NCI-H146 treated with DMSO at 0.1 percent for 48 hours (cell line): ENCODE measurements around the gene DAB1.

Experiments used
- DNase-seq: peaks from one replicate; lab custom pipeline; 2025; ENCODE audit not compliant: unreplicated experiment; lab: John Stamatoyannopoulos, UW

Gene DAB1

DNA sequence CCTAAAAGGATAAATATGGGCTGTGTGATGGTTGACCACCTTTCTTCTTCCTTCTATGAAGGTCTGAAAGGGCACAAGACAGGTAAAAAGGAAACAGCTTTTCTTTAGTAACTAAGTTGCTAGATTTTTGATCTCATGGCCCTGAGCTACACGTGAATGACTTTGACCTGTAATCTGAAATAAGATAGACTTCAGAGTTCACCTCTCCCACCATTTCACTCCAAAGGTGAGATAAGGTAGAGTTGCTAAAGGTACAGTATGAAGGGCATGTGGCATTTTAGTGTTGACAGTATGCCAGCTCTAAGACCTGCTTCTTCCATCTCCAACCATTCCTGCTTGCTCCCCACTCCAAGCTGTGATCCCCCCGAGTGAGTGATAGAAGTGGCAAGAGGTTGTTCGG, 432.3 kb downstream of the DAB1 start:
- no peak for DNase-seq

DNA sequence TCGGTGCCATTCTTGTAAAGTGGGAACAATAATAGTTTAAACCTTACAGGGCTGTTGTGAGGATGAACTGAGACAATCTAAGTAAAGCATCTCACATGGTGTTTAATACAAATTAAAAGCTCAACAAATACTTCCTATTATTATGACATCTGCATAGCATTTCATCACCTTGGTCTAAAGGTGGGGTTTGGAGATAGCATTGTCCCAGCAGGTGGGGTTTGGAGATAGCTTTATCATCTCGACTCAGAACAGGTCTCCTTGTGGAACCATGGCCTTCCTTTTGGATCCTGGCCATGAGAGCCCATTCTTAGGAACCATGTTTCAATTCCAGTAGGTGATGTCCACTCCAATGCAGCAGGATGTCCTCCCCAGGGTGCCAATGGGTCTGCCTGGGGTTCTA, 437.5 kb downstream of the DAB1 start:
- no peak for DNase-seq

DNA sequence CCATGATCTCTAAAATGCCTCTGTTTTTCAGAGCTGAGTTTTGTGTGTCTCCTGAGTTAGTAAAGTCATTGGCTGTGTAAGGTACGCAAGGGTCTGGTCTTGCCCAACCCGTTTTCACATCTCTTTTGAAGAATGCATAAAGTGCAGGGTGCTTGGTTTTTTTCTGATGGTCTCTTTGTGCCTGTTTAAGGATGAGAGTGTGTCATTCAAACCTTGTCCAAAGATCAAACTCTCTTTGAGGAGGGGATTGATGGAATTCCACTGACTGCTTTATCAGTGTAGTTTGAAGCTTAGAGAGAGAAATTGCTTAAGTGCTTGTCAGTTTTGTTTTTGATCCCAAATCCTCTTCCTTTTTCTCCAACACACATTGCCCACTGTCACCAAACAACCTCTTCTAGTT, 438.0 kb downstream of the DAB1 start:
- no peak for DNase-seq

DNA sequence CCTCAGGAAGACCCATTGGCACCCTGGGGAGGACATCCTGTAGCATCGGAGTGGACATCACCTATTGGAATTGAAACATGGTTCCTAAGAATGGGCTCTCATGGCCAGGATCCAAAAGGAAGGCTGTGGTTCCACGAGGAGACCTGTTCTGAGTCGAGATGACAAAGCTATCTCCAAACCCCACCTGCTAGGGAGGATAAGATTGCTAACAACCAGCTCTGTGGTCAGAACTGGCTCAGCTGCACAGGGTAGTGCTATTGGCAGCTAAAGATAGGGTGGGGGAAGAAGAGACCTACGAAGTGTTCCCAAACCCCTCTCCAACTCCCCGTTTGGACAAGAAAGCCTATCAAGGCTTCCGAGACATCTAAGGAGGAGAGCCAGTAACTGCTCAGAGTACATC, 440.4 kb downstream of the DAB1 start:
- no peak for DNase-seq

DNA sequence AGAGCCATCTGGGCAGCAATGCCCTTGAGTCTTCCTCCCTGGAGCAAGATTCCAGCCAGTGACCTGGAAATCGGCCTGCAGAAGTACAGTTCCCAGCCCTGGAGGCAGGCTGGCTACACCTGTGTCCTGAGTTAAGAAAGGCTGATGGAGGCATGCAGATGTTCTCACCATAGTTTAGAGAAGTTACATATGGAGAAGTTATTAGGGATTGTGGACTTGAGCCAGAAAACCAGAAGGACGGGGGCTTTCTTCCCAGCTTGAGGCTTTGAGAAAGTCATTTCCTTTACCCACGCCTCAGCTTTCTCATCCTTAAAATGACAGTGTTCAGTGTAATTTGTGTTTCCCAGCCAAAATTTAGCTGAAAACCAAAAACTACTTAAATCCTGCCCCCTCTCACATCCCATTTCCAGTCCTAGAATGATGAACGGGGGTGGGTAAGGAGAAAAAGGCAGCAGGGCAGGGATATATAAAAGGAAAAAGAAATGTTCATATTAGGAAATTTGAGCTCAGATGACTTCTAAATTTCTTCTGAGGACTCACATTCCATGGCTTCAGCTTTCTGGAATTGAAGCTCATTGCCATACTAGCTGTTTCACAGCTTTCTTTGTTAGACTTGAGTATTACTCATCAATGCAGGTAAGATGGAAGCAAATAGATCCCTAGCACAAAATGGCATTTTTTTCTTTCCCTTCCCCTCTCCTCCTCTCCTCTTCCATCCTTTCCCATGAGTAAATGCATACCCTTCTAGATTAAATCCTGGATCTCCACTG, 443.7 kb downstream of the DAB1 start:
- DNase-seq: no peak

DNA sequence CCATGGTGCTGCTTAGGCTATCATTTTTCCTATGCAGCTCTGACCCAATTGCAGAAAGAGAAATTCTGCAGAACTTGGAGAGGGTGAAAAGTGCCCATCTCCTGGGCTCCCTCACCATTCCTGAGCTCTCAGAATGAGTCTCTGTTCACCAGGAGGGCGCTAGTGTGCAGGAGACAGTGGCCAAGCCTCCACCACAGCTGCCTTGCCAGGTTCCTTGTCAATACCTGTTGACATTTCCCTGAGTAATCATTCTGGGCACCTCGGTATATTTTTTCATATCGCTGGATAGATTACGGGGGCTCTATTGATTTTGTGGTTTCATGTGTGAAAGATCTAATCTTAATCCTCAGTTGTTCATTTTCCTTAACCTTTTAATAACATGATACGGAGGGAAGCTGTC, 445.0 kb downstream of the DAB1 start:
- no peak for DNase-seq

DNA sequence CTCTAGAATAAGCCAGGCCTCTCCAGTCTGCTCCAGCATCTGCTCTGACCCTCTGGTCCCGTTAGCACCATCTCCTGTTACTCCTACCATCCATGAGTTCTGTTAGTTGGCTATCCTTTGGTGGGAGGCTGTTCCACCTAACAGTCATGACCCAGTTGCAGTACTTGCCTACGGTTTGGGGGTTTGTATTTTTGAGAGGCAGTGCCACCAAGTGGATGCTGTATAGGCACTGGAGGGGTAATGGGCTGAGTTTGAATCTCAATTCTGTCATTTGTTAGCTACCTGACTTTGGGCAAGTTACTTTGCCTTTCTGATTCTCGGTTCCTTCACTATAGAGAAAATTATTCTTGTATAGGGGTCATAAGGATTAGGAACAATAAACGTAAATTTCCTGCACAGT, 445.9 kb downstream of the DAB1 start:
- DNase-seq: no peak

DNA sequence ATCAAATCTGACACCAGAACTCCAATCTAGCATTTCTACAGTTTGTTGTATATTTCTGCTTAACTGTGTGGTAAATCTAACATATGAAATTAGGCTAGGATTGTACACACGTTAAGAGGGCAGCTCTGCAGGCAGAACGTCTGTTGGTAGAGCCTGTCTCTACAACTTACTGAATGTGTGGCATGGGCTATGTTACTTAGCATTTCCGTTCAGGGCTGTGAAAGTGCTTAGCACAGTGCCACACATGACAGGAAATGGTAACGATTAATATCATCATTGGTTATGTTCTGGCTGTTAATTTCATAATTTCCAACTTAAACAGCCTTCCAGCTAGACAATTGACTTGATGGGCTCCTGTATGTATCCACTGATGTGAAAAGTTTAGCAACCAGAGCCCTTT, 448.4 kb downstream of the DAB1 start:
- no peak for DNase-seq

DNA sequence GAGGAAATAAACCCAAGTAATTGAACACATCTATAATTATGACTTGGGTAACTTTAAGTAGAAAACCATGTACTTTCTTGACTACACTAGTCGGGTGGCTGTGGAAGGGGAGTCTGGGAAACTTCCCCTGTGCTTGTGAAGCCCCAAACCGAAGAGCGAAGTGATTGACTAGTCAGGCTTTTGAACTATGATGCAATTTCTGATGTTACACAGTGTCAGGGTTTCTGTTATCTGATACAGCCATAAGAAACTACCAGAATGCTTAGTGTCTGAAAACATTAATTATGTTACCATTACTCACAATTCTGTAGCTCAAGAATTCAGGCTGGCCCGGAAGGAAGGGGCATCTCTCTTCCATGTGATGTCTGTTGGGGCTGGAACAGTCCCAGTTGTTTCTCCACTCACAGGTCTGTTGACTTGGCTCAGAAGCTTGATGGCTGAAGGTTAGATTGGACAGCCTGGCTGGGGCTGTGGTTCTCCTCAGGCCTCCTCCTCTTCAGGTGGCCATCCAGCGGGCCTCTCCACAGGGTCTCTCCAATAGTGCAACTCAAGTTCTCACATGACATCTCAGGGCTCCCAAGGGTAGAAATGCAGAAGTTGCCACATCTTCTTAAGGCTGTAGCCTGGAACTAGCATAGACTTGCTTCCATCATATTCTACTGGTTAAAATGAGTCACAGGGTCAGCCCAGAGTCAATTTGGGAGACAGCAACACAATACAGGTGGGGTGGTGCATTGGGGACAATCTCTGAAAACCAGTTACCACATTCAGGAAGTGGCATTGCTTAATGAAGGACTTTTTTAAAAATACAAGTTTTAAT, 449.7 kb downstream of the DAB1 start:
- no peak for DNase-seq

DNA sequence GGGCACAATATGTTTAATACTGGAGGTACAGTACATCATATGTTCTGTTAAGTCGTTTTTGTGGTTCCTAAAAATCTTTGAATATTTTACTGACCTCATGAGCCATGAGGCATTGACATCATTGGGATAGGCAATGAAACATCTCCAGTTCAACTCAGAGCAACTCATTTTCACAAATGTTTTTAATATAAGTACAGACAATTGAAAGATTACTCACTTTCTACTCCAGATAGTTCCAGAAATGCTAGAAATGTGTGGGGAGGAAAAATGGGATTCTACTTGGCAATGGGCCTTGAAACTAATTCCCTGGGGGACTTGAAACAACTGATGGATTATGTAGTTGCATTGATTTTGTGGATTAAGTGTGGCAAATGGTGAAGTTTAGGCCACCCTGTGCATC, 450.9 kb downstream of the DAB1 start:
- DNase-seq: no peak

DNA sequence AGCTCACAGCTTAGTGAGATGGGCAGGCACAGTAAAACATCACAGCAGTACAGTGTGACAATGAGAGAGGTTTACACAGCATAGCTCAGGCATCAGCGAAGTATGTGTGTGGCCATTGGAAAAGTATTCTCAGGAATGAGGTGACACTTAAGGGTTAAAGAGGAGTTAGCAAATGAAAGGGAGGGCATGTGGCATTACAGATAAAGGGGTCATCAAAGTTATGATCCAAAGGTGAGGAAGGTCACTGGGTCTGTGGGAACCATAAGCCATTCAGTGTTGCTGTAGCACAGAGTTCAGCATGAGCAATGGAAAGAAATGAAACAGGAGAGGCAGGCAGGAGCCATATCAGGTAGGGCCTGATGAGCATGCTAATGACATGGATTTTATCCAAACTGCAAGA, 453.6 kb downstream of the DAB1 start:
- no peak for DNase-seq

DNA sequence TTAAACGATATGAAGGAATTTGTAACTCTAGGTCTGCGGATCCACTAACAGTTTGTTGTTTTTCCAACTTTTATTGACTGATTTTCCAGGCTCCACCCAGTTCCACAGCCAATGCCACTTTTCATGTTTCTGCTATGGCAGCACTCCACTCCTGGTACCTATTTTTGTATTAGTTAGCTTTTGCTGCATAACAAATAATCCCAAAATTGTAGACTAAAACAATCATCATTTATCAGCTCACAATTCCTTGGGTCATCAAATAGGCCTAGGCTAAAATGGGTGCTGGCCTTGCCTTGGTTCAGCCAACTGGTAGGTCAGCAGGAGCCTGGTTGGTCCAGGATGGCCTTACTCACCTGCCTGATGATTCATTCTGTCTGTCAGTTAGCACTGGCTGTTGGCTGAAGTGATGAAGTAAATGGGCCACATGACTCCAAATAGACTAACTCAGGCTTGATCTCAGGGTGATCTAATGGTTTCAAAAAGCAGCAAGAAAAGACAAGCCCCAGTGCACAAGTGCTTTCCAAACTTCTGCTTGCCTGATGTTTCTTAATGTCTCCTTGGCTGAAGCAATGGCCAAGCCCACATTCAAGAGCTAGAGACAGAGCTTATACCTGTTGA, 454.9 kb downstream of the DAB1 start:
- no peak for DNase-seq

DNA sequence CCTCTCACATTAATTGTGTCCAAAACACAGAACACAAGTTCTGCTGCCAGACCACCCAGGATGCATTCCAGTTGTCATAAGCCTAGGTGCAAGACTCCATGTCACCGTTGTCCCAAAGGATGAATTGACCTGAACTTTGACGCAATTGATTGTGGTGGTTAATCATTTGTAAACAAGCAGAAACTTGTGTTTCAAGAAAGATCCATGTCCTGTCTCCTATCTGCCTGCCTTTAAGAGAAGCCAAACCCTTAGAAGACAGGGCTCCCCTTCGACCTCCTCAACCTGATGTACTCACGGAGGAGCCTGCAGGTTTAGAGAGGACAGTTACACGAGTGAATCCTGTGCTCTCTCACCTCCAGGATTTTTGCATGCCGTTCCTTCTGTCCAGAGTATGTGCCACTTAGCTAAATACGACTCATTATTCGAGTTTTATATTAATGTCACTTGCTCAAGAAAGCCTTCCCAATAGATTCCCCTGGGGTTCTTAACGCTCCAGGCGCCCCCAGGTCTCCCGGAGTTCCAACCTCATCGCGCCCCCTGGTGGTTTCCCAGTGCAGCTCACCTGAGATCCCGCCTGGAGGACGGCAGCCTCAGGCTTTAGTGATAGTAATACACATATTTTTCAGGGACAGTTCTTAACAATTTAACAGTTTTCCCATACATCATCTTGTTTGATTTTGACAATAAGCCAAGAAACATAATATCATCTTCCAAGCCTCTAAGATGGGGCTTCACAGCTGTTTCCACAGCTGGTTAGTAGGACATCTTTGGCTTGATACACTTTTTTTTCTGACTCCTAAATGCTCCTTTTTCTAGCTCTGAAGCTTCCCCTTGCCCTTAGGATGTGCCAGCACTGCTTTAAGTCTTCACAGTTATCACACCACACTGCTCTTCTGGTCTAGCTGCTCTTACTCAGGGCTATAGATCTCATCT, 455.7 kb downstream of the DAB1 start:
- no peak for DNase-seq

DNA sequence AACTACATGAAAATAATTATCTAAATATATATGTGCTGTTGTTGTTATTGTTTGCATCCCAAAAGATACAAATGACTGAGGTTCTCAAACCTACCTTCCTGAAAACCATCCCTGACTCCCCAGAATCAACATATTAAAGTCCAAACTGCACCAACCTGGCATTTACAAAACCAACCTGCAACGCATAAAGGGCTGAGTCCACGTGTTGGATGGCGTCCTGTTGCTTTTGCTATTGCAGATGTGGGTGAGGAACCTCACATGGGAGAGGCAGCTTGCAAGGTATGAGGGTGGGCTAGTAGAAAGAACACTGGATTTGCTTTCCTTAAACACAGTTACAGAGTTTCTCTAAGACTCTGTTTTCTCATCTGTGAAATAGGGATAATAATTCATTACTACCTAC, 456.5 kb downstream of the DAB1 start:
- DNase-seq: no peak

DNA sequence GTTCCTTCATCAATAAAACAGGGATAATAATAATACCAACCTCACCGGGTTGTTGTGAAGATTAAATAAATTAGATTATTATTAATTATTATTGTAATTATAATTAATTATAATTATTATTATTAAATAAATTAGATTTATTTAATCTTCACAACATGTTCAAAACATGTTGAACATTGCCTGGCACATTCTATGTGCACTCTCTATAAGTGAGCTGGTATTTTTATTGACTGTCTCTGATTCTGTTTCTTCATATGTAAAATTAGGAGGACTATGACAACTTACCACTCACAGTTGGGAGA, 457.2 kb downstream of the DAB1 start:
- no peak for DNase-seq

DNA sequence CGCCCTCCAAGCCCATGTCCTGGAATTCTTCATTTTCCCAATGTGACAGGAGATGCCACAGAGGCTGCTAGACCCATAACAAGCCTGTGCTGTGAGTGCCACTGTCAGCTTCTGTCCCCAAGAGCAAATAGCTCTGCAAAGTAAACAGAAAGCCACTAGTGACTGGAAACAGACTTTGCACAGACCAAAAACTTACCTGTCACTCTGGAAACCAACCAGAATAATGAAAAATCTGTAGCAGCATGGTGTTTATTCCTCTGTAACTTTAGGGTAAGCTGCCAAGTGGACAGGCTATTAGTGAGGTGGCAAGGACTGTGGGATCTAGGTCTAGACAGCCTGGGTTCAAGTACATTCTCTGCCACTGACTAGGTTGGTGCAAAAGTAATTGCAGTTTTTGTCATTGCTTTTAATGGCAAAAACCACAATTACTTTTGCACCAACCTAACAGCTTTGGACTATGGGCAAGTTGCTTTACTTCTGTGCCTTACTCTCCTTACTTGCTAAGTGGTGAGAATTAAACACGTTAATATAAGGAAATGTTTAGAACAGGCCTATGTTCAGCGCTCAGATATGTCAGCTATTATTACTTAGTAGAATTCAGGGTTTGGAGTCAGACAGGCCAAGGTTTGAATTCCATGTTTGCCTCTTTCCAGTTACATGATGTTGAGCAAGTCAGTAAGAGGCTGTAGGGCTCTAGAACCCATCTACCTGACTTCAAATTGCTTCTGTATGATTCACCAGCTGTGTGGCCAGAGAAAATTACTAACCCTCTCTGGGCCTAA, 457.8 kb downstream of the DAB1 start, which contains the start of gene C8B:
C8B (minus strand) TSS at position 100 of the 782 bp plus-strand sequence; CDS start at position 33, 67 bp downstream.
- no peak for DNase-seq

DNA sequence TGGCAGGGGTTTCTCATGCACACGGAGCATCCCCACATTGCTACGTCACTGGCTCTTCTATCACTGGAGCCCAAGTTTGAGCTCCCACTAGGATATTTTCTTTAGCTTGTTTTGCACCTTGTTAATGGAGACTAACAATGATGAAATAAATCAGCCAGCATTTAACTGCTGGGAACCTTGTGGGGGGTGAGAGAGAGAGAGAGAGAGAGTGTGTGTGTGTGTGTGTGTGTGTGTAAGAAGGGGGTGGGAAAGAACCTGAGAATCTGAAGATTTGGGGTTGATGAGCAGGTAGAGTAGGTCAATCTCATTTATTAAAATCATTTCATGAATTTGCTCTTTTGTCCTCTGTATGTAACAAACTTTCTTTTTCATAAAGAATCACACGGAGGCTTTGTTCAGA, 458.7 kb downstream of the DAB1 start:
- DNase-seq: no peak

DNA sequence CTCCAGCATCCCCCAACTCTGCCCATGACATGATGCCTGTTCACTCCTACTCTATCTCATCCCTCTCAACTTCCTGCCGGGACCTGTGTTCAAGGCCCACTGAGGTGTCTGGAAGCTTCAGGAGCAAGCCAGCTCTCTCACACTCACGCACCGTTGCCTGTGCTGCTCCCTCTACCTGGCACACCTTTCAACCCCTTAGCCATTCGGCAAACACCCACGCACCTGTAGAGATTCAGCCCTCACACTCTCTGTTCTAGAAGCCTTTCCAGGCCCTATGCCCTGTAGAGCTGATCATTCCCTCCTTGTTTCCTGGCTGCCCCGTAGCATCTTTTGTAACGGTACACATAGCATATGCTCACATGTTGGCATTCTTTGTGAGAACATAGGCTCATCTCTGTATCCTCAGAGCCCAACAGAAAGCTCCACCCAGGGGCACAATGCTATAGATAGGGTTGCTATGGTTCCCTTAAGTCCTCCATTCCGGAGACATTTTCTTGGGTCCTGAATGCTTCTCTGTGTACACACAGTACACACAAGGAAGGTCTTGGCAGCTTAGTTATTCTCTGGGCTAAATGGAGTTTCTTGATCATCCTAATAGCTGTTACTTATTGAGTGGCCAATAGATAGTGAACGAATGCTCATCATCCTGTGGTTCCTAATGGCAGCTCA, 459.4 kb downstream of the DAB1 start:
- DNase-seq: no peak

DNA sequence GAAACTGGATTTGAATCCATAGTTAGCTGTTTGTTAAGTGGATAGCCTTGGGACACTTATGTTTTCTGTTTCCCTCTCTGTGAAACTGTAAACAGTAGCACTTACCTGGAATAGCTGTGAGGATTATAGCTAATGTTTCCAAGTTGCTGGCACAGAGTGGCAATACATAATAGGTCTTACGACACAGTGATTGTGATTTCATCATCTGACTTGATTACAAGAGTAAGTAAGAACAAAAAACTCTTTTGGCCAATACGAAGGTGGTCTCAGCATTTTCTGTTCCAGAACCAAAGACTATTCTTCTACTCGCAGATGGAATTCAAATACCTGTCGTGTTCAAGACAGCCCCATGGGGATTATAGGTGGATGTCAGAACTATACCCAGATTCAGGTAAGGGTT, 460.2 kb downstream of the DAB1 start:
- no peak for DNase-seq

DNA sequence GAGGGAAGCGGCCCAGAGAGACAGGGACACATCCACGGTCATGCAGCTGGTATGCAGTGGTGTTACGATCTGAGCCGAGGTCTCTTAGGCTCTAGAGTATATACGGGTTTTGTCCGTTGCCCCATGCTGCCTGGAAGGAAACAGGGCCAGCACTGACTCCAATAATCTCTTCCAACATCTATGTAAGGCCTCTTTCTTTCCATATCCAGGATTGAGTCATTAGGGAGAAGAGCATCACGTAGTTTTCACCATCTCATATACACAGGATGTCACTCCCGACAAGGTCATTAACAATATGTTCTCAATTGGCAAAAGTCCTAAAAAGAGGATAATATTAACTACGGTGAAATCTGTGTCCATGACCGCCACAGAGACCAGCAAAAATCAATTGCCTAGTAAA, 462.4 kb downstream of the DAB1 start:
- no peak for DNase-seq
